Measurements from ENCODE around the gene SSC5D. TPM values are rescaled to one million over a fixed set of nuclear protein-coding genes. Genes with fewer than 3 reads are reported as not detected.

The SSC5D gene
- total RNA-seq, 1 experiment from 2014 or later: 3.2 TPM

- peaks cover 39% of the 10 kb centered on the region; the same call in 1 of the 2 replicates for H3K27me3 ChIP-seq (ENCODE audit: insufficient read depth, low read length)
- WGBS (ENCODE audit: extremely low coverage, insufficient read length, low lambda C conversion rate): no CpG with 5 or more reads among the region's 80 CpGs
- H2BK12ac ChIP-seq (ENCODE audit: insufficient read length, low read depth, low read length): no peak overlapping the region
- H3K79me1 ChIP-seq (ENCODE audit: insufficient read depth, low read depth, low read length, poor library complexity, severe bottlenecking): no peaks in the 10 kb centered on the region
- no peak overlapping the region for H2AK5ac ChIP-seq (ENCODE audit: insufficient read length, low read length)
- H2BK15ac ChIP-seq (ENCODE audit: low read depth, low read length): no peak overlapping the region
- peak overlapping the region; percentile 86 for H3K4me2 ChIP-seq (ENCODE audit: insufficient read depth, insufficient read length, low read length)
- no peak overlapping the region for H2BK20ac ChIP-seq (ENCODE audit: low read depth, low read length, poor library complexity, severe bottlenecking)
- no peaks in the 10 kb centered on the region for H3K79me2 ChIP-seq (ENCODE audit: insufficient read depth, low read length)
- H4K8ac ChIP-seq (replicated peaks; ENCODE audit: insufficient read length, low read depth, low read length): no peak overlapping the region
- Mint-ChIP-seq H3K4me3 (peak overlapping the region; percentile 60 to 87), H3K27ac (no peak overlapping the region), H3K36me3 (ENCODE audit: insufficient read depth in 1 of 3, low read depth in 3 of 3) (peaks cover 11 to 13% (median 12%) of the 10 kb centered on the region in 3 experiments; a peak in 5 of 7 replicates), H3K9me3 (no peaks in the 10 kb centered on the region; a peak in 1 of 5 replicates), H3K4me1 (peaks cover 3 to 13% of the 10 kb centered on the region in 2 experiments; a peak in 3 of 4 replicates), H3K27me3 (ENCODE audit: low read depth) (peaks cover 27% of the 10 kb centered on the region)
- peaks cover 4% of the 10 kb centered on the region for H3K23me2 ChIP-seq (ENCODE audit: insufficient read length, low read depth, low read length, poor library complexity, severe bottlenecking)
- no peak overlapping the region for H2BK5ac ChIP-seq (ENCODE audit: insufficient read length, low read length)
- no peak overlapping the region for H3K4ac ChIP-seq (ENCODE audit: low read depth, low read length)
- H3K9ac ChIP-seq (ENCODE audit: extremely low read depth, insufficient read length, low read length): no peak overlapping the region
- no peak overlapping the region for H2AFZ ChIP-seq (ENCODE audit: low read length)
- no peak overlapping the region for H3K27ac ChIP-seq (ENCODE audit: insufficient read length, low read depth, low read length)
- H4K91ac ChIP-seq (ENCODE audit: insufficient read length, low read depth, low read length): no peak overlapping the region
- H3K23ac ChIP-seq (ENCODE audit: insufficient read length, low read depth, low read length): no peak overlapping the region
- no peak overlapping the region for H3T11ph ChIP-seq (ENCODE audit: low read length)
- no peak overlapping the region for H3K56ac ChIP-seq (ENCODE audit: insufficient read length, low read depth, low read length)
- no peaks in the 10 kb centered on the region for H3K4me1 ChIP-seq (ENCODE audit: insufficient read depth, low read length)
- no peaks in the 10 kb centered on the region for H3K9me3 ChIP-seq (ENCODE audit: control insufficient read depth, low read depth, low read length)
- TF ChIP-seq, protein P1, sequence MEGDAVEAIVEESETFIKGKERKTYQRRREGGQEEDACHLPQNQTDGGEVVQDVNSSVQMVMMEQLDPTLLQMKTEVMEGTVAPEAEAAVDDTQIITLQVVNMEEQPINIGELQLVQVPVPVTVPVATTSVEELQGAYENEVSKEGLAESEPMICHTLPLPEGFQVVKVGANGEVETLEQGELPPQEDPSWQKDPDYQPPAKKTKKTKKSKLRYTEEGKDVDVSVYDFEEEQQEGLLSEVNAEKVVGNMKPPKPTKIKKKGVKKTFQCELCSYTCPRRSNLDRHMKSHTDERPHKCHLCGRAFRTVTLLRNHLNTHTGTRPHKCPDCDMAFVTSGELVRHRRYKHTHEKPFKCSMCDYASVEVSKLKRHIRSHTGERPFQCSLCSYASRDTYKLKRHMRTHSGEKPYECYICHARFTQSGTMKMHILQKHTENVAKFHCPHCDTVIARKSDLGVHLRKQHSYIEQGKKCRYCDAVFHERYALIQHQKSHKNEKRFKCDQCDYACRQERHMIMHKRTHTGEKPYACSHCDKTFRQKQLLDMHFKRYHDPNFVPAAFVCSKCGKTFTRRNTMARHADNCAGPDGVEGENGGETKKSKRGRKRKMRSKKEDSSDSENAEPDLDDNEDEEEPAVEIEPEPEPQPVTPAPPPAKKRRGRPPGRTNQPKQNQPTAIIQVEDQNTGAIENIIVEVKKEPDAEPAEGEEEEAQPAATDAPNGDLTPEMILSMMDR (conservative IDR thresholded peaks at IDR 0.05): no peak
- no peaks in the 10 kb centered on the region for H4K20me1 ChIP-seq (ENCODE audit: control insufficient read depth, insufficient read depth, insufficient read length)
- no peak overlapping the region for H3K14ac ChIP-seq (ENCODE audit: insufficient read depth, low read length)
- no peak overlapping the region for H2BK120ac ChIP-seq (ENCODE audit: low read depth, low read length, poor library complexity, severe bottlenecking)
- no peak overlapping the region for H4K5ac ChIP-seq (ENCODE audit: insufficient read length, low read depth, low read length)
- no peak overlapping the region for H3K18ac ChIP-seq (ENCODE audit: insufficient read length, low read depth, low read length)
- DNase-seq: no peak
Observed at GRCh38 chr19:55451163-55451964, 36.9 kb upstream of the SSC5D start.

Data from H9 (cell line).